Adipose tissue (tissue), 3 donors: ENCODE results near the gene SNAP29. TPM values are rescaled to one million over a fixed set of nuclear protein-coding genes. Genes with fewer than 3 reads are reported as not detected.

Experiments
- H3K27ac ChIP-seq: one replicate; pipeline ENCODE4 v1.5.1; 2013; ENCODE audit warnings: low read depth, low read length
- WGBS, 3 donors: extraction: QIAGEN DNeasy Blood & Tissue Kit; methylation state at CpG; one replicate each; pipeline ENCODE4 v1.1.7; 2013; 5-methylcytosine and 5-hydroxymethylcytosine counted together
- polyA plus RNA-seq, 3 donors: library from polyadenylated mRNA; stranded (reverse); fragments of 200-250 nt; gene quantifications; one replicate each; pipeline ENCODE4 v1.2.3, GENCODE V29; 2013
- donor health status: healthy with polysubstance abuse.
- donor health status: Bipolar disorder and iron deficiency.
- donor health status: healthy.

The SNAP29 gene
- polyA plus RNA-seq, 3 donors, result 9.5 to 18.4 (median 13.4) TPM

DNA sequence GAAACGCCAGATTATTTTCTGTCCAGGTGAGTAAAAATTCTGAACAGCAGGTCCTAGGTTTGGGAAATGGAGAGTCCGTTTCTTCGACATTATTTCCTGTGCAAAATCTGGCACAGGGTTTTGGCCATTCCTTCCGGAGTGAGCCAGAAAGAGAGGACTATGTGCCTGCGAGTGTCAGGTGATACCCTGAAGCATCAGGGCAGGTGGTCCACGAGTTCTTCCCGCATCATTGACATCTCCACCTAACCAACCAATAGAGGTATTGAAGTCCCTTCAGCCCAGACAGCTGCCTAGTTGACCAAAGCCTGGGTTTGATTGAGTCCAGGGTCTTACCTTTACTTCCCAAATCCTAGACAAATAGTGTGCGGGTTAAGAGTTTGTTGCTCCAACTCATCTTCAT lies 808 bp downstream of the SNAP29 start:
- H3K27ac ChIP-seq, result no peak overlapping the region
- WGBS, 3 donors, result 33 to 39% (median 38%) methylated on average over 8 of the region's 8 CpGs

DNA sequence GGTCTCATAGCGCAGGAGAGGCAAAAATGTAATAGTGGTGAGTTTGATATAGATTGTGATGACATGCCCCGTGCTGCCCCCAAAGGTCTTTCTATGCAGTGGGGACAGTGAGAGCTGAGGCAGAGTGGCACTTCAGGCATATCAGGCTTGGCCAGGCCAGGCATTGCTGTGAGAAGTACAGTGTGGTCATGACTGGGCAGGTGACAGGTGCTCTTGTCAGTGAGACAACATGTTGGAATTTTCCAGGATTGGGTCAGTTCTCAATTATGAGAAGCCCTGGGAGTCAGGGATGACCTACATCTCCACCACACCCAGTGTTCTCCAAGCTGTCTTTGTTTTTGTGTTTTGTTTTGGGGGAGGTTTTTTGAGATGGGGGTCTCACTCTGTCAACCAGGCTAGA lies 3.7 kb downstream of the SNAP29 start:
- 90 to 95% (median 90%) methylated on average over 2 of the region's 2 CpGs for WGBS, 3 donors
- H3K27ac ChIP-seq, result no peak overlapping the region

GRCh38 chr22:20863366-20863765 lies 4.6 kb downstream of the SNAP29 start:
- H3K27ac ChIP-seq, result no peak overlapping the region
- 46 to 83% (median 53%) methylated on average over 4 of the region's 4 CpGs for WGBS, 3 donors

DNA sequence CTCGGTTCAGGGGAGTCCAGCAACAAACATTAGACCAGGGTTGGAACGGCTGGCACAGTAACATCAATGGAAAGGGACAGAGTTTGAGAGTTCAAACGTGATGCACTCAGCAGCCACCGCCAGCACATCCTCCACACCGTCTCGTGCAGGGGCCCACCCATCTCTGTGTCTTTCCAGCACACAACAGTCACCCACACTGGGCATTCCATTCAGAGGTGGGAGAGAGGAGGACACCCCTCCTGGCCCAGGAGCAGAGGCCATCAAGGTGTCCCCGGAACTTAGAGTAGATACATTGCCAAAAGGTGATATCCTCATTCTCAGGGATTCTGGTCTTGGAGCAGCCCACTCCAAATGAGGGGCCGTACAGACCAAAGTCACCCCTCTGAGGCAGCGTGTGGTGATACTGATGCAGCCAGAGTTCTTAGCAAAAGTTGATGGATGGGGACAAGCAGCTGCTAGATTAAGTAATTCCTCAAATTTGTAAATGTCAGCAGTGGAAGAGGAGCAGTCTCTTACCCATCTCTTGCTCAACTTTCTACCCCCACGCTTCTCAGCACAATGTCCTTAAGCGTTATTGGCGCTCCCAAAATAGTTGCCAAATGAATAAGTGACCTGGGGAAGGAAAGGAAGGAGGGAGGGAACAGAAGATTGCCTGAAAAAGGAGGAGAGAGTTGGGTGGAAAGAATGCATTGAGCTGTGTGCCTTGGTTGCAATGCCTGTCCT lies 5.5 kb downstream of the SNAP29 start:
- H3K27ac ChIP-seq, result no peak overlapping the region
- 78 to 89% (median 79%) methylated on average over 12 of the region's 12 CpGs for WGBS, 3 donors

DNA sequence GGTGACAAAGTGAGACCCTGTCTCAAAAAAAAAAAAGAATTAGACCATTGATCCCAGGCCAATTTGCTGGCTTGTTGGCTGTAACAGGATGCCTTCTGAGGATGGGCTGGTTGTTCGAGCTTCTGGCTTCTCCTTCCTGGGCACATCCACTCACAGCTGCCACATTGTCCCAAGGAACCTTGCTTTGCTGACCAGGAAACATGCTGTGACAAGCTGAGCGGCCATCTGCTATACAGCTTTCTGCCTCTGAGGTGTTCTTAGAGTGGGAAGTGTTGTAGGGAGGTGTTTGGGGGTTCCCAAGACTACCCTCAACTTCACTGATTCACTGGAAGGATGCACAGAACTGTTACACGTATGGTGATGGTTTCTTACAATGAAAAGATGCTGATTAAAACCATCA lies 6.5 kb downstream of the SNAP29 start:
- no peak overlapping the region for H3K27ac ChIP-seq
- 89 to 91% (median 91%) methylated on average over 3 of the region's 3 CpGs for WGBS, 3 donors

GRCh38 chr22:20865875-20866445 lies 7.2 kb downstream of the SNAP29 start:
- H3K27ac ChIP-seq, result no peak overlapping the region
- 85 to 89% (median 89%) methylated on average over 8 of the region's 8 CpGs for WGBS, 3 donors

- 77 to 83% (median 78%) methylated on average over 5 of the region's 5 CpGs for WGBS, 3 donors
- no peak overlapping the region for H3K27ac ChIP-seq
Observed at GRCh38 chr22:20866736-20867135, 7.9 kb downstream of the SNAP29 start.

DNA sequence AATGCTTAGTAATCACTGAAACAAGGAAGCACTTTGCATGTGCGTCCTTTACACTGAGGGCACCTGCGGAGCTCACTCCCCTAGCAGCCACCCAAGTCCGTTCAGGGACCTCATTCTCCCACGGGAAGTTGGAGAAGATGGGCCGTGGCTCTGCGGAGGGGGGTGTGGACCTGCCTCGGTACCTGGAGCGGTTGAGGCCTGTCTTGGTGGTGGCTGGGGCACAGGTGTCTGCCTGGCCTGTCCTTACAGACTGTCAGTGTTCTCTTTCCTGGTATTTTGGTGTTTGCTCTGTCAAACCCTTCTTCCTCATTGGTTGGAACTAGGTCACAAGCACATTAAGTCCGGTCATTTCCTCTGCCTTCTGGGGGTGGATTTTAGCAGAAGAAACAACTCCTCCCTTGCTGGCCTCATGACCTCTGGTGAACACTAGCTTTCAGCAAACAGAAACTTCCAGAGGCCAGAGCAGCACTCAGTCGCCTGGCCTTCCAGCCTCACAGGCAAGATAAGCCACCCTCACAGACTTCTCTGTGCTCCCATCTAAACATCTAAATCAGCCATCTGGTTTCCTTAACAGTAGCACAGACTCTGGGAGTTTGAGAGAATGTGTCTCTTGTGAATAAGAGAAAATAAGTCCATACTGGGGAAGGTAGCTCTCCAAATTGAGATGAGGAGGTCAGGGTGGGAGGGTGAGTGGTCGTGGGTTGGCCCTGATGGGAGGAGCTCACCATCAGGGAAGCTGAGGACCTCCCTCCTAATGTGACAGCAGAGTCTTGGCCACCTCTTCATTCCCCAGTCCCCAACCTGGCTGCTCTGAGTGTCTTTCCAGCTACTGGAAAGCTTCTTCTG lies 8.6 kb downstream of the SNAP29 start:
- 49 to 60% (median 51%) methylated on average over 11 of the region's 11 CpGs for WGBS, 3 donors
- H3K27ac ChIP-seq, result no peak overlapping the region

GRCh38 chr22:20868025-20868962 lies 9.5 kb downstream of the SNAP29 start:
- WGBS, 3 donors, result 74 to 86% (median 77%) methylated on average over 7 of the region's 7 CpGs
- no peak overlapping the region for H3K27ac ChIP-seq

GRCh38 chr22:20869234-20869633 lies 10.4 kb downstream of the SNAP29 start:
- WGBS, 3 donors, result 95 to 100% (median 96%) methylated on average over 2 of the region's 2 CpGs
- no peak overlapping the region for H3K27ac ChIP-seq

DNA sequence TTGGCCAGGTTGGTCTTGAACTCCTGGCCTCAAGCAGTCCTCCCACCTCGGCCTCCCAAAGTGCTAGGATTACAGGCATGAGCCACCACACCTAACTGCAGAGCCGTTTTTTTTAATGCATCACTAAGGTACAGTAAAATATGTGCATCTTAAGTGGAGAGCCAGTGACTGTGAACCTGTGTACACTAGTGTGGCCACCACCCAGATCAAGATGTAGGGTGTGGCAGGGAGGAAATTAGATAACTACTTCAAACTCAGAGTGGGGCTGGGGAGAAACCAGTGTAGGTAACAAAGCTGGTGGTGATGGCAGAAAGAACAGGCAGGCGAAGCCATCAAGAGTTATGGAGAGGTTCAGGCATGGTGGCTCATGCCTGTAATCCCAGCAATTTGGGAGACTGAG lies 14.4 kb downstream of the SNAP29 start:
- 84 to 97% (median 93%) methylated on average over 3 of the region's 3 CpGs for WGBS, 3 donors
- no peak overlapping the region for H3K27ac ChIP-seq

GRCh38 chr22:20875296-20875695 lies 16.5 kb downstream of the SNAP29 start:
- WGBS, 3 donors, result 75 to 90% (median 89%) methylated on average over 1 of the region's 1 CpG
- H3K27ac ChIP-seq, result no peak overlapping the region

- no peak overlapping the region for H3K27ac ChIP-seq
- 93 to 99% (median 97%) methylated on average over 3 of the region's 3 CpGs for WGBS, 3 donors
Observed at GRCh38 chr22:20877715-20878114, 18.9 kb downstream of the SNAP29 start.

- WGBS, 3 donors, result 73 to 90% (median 82%) methylated on average over 5 of the region's 5 CpGs
- H3K27ac ChIP-seq, result no peak overlapping the region
Observed at GRCh38 chr22:20881231-20881630, 22.4 kb downstream of the SNAP29 start.

GRCh38 chr22:20881869-20882815 lies 23.3 kb downstream of the SNAP29 start:
- H3K27ac ChIP-seq, result no peak overlapping the region
- 86 to 92% (median 88%) methylated on average over 9 of the region's 9 CpGs for WGBS, 3 donors

DNA sequence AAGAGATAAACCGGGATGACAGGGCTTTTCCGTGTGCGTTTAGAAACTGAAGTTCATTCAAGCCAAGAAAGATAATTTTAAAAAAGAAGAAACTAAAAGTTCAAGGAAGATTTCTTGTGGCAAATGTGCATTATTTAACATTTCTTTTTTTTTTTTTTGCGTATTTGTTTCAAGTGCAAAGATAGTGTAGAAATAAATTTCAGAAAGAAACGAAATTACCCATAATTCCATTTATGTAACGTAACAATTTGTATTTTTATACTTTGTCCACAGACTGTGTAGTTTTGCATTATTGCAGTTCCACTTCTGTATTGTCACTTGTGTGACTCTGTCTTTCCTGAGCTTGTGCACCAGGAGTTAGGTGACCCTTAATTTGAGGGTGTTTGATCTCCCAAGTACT lies 24.0 kb downstream of the SNAP29 start:
- H3K27ac ChIP-seq, result no peak overlapping the region
- 86 to 89% (median 89%) methylated on average over 6 of the region's 6 CpGs for whole genome bisulfite sequencing, 3 donors

DNA sequence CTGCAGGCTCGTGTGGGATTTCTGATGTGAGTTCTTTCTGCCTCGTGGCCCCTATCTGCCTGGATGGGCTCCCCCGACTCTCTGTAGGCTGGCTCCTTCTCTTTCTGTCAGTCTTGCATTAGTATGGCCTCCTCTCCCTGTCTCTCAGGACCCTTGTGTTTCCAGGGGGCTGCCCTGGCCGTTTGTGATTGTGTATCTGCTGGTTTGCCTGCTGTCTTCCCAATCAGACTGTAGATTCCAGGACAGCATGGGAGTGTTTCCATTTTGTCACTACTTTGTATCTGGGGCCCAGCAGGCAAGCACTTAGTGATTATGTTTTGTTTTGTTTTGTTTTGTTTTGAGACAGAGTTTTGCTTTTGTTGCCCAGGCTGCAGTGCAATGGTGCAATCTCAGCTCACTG lies 25.6 kb downstream of the SNAP29 start:
- no peak overlapping the region for H3K27ac ChIP-seq
- 75 to 85% (median 79%) methylated on average over 4 of the region's 4 CpGs for WGBS, 3 donors
